Esophagus squamous epithelium (tissue), 5 donors: ENCODE data around the gene ATF1. TPM values are rescaled to one million over a fixed set of nuclear protein-coding genes. Genes with fewer than 3 reads are reported as not detected.

Source experiments
- DNase-seq: peaks from one replicate; lab custom pipeline; 2025; lab: John Stamatoyannopoulos, UW
- H3K27ac ChIP-seq, 4 donors: fragments of 200-600 bp; sonication (generic); one replicate each; pipeline ENCODE4 v1.5.1; 2016 to 2019; ENCODE audit warnings: mild to moderate bottlenecking in 1 of 4
- H3K27me3 ChIP-seq, 4 donors: fragments of 200-600 bp; sonication (generic); 1 replicate in 3 of 4; 2 replicates in 1 of 4; pipeline versions ENCODE4 v1.5.1 to v1.6.0; 2017 to 2021; ENCODE audit warnings: antibody characterized with exemption in 1 of 4
- H3K36me3 ChIP-seq, 3 donors: fragments of 200-600 bp; sonication (generic); one replicate each; pipeline ENCODE4 v1.5.1; 2016 to 2019
- H3K4me1 ChIP-seq, 3 donors: fragments of 200-600 bp; sonication (generic); one replicate each; pipeline ENCODE4 v1.5.1; 2017 to 2019
- H3K4me3 ChIP-seq, 4 donors: fragments of 200-600 bp; sonication (generic); 1 replicate in 3 of 4; 2 replicates in 1 of 4; pipeline ENCODE4 v1.5.1; 2016 to 2019; ENCODE audit warnings: mild to moderate bottlenecking in 2 of 4, moderate library complexity in 1 of 4
- H3K9me3 ChIP-seq, 3 donors: fragments of 200-600 bp; sonication (generic); one replicate each; pipeline ENCODE4 v1.5.1; 2016 to 2019
- CTCF ChIP-seq, 6 experiments: fragments of 450-650 bp in 4 of 6; fragments of 200-600 bp in 2 of 6; sonication (generic) in 2 of 6; IDR thresholded peaks; one replicate each; pipeline ENCODE4 v1.5.1; 2016 to 2019; ENCODE audit warnings: antibody characterized with exemption in 6 of 6, mild to moderate bottlenecking in 4 of 6, moderate library complexity in 4 of 6
- POLR2A ChIP-seq, 4 donors: fragments of 450-650 bp; IDR thresholded peaks; one replicate each; pipeline ENCODE4 v1.6.1; 2017; ENCODE audit warnings: antibody characterized with exemption in 4 of 4, mild to moderate bottlenecking in 4 of 4, moderate library complexity in 3 of 4
- WGBS, 2 donors: methylation state at CpG; one replicate each; pipeline ENCODE4 v1.1.5; 2018; 5-methylcytosine and 5-hydroxymethylcytosine counted together
- intact Hi-C: fragments of 100-400 bp; cut with DNase I; formaldehyde crosslinking; loops from one replicate; pipeline ENCODE4 v1.15.0; 2022
- total RNA-seq, 4 donors: library from RNA; depleted of rRNA; stranded (reverse); fragments of >200 nt; gene quantifications; one replicate each; pipeline ENCODE4 v1.1.0, GENCODE V29; 2016
- donor health status: DM: yes; HTN: yes; CAD: no.

Gene ATF1
- total RNA-seq, 4 donors from 2014 or later = 5.5 to 20.4 (median 14.3) TPM

- TF ChIP-seq CTCF (IDR thresholded peaks at IDR 0.05) (no peak), POLR2A (IDR thresholded peaks at IDR 0.05) (no peak)
- Histone ChIP-seq H3K4me1 (peaks cover 8 to 23% (median 14%) of the 10 kb centered on the region in 3 donors), H3K36me3 (peaks cover 0 to 44% (median 0%) of the 10 kb centered on the region in 3 donors), H3K27me3 (no peaks in the 10 kb centered on the region), H3K4me3 (no peak overlapping the region), H3K9me3 (no peaks in the 10 kb centered on the region), H3K27ac (peak overlapping the region; percentile 40 to 77 (median 74))
- 25 to 63% methylated on average over 2 to 3 of the region's 3 CpGs for WGBS, 2 donors
- DNase-seq = no peak
- intact Hi-C loops = no loop called here
These were observed 22.8 kb downstream of the ATF1 start for GRCh38 chr12:50786498-50787231.

GRCh38 chr12:50787618-50788017 lies 23.7 kb downstream of the ATF1 start:
- no peak for DNase-seq
- H3K27me3 ChIP-seq = no peaks in the 10 kb centered on the region
- H3K9me3 ChIP-seq = no peaks in the 10 kb centered on the region
- 87 to 93% methylated on average over 2 of the region's 2 CpGs for whole genome bisulfite sequencing, 2 donors
- peaks cover 0 to 34% (median 0%) of the 10 kb centered on the region in 3 donors for H3K36me3 ChIP-seq
- intact Hi-C loops = no loop called here
- H3K27ac ChIP-seq = peak overlapping the region; percentile 40 to 77 (median 59)
- no peak for TF ChIP-seq POLR2A (IDR thresholded peaks at IDR 0.05)
- TF ChIP-seq CTCF (IDR thresholded peaks at IDR 0.05) = no peak
- peaks cover 8 to 23% (median 14%) of the 10 kb centered on the region in 3 donors for H3K4me1 ChIP-seq
- H3K4me3 ChIP-seq = no peak overlapping the region

GRCh38 chr12:50788561-50788960 lies 24.7 kb downstream of the ATF1 start:
- Histone ChIP-seq H3K9me3 (no peaks in the 10 kb centered on the region), H3K4me1 (peaks cover 8 to 23% (median 14%) of the 10 kb centered on the region in 3 donors), H3K27me3 (no peaks in the 10 kb centered on the region), H3K4me3 (no peak overlapping the region), H3K36me3 (peaks cover 0 to 25% (median 0%) of the 10 kb centered on the region in 3 donors), H3K27ac (no peak overlapping the region)
- TF ChIP-seq POLR2A (IDR thresholded peaks at IDR 0.05) (no peak), CTCF (IDR thresholded peaks at IDR 0.05) (no peak)
- no peak for DNase-seq
- WGBS, 2 donors = 91 to 98% methylated on average over 3 of the region's 3 CpGs
- intact Hi-C loops = no loop called here

GRCh38 chr12:50790081-50790480 lies 26.2 kb downstream of the ATF1 start:
- H3K36me3 ChIP-seq = peaks cover 0 to 14% (median 0%) of the 10 kb centered on the region in 3 donors
- 92 to 95% methylated on average over 5 of the region's 5 CpGs for WGBS, 2 donors
- H3K9me3 ChIP-seq = no peaks in the 10 kb centered on the region
- H3K4me1 ChIP-seq = peaks cover 8 to 23% (median 14%) of the 10 kb centered on the region in 3 donors
- no peaks in the 10 kb centered on the region for H3K27me3 ChIP-seq
- intact Hi-C loops = no loop called here
- no peak overlapping the region for H3K4me3 ChIP-seq
- TF ChIP-seq POLR2A (IDR thresholded peaks at IDR 0.05) = no peak
- H3K27ac ChIP-seq = no peak overlapping the region
- DNase-seq = no peak

- TF ChIP-seq CTCF (IDR thresholded peaks at IDR 0.05) = no peak
- TF ChIP-seq POLR2A (IDR thresholded peaks at IDR 0.05) = no peak
- DNase-seq = no peak
- Histone ChIP-seq H3K9me3 (peaks cover 0 to 25% (median 9%) of the 10 kb centered on the region in 3 donors), H3K4me3 (no peak overlapping the region), H3K27ac (no peak overlapping the region), H3K4me1 (no peaks in the 10 kb centered on the region), H3K27me3 (no peaks in the 10 kb centered on the region), H3K36me3 (peaks cover 9 to 75% (median 13%) of the 10 kb centered on the region in 3 donors)
- 96% methylated on average over 2 of the region's 2 CpGs for WGBS, 2 donors
- intact Hi-C loops = no loop called here
These were observed 36.0 kb downstream of the ATF1 start for GRCh38 chr12:50799908-50800307.
